Lung microvascular endothelial cell (primary cell): ENCODE measurements around the gene MAML1. TPM values are rescaled to one million over a fixed set of nuclear protein-coding genes. Genes with fewer than 3 reads are reported as not detected.
A peak's percentile ranks its signal among the peaks of the same experiment; 100 is the strongest.

Experiments
- DNase-seq, 2 donors: peaks; one replicate each; pipeline versions ENCODE4 v3.0.0 to v3.0.0-alpha.2; 2010; ENCODE audit warnings: low read depth in 2 of 2
- total RNA-seq: library from RNA; depleted of rRNA; stranded (reverse); fragments of >200 nt; gene quantifications from 2 replicates; pipeline ENCODE4 v1.2.1, GENCODE V29; 2014

The MAML1 gene
- total RNA-seq, 1 donor from 2014 or later, result 6.9 TPM

DNA sequence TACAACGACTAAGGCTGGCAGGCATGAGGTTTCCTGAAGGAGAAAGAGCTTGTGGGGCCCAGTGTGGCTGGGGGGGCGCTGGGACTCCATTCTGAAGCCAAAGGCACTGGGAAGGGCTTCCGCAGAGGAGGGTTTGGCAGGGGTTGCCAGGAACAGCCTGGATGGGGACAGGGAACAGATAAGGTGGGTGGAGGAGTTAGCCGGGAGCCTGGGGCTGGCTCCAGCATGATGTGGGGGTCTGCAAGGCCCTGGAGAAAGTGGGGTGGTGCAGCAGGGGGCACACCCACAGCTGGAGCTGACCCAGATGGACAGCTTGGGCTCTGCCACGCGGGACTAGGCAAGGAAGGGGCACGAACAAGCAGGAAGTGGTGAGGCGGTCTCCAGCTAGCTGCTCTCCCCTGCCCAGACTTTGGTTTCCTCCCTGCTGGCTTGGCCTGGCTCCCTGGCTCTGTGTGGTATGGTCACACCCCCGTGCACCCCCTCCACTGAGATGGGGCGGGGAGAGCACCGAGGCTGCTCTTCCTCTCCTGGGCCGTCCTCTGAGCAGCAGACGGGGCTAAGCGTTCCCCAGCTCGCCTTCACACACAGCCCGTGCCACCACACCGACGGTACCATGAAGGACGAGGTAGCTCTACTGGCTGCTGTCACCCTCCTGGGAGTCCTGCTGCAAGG lies 61.0 kb downstream of the MAML1 start, which contains the start of gene LTC4S:
LTC4S (plus strand) TSS at position 519 of the 672 bp plus-strand sequence; CDS start at position 614, 95 bp downstream.
- peak; percentile 35 to 60 for DNase-seq

- no peak for DNase-seq
Observed at GRCh38 chr5:179794171-179794570, 61.5 kb downstream of the MAML1 start.

- DNase-seq, result no peak
Observed at GRCh38 chr5:179794575-179794974, 62.0 kb downstream of the MAML1 start.

DNA sequence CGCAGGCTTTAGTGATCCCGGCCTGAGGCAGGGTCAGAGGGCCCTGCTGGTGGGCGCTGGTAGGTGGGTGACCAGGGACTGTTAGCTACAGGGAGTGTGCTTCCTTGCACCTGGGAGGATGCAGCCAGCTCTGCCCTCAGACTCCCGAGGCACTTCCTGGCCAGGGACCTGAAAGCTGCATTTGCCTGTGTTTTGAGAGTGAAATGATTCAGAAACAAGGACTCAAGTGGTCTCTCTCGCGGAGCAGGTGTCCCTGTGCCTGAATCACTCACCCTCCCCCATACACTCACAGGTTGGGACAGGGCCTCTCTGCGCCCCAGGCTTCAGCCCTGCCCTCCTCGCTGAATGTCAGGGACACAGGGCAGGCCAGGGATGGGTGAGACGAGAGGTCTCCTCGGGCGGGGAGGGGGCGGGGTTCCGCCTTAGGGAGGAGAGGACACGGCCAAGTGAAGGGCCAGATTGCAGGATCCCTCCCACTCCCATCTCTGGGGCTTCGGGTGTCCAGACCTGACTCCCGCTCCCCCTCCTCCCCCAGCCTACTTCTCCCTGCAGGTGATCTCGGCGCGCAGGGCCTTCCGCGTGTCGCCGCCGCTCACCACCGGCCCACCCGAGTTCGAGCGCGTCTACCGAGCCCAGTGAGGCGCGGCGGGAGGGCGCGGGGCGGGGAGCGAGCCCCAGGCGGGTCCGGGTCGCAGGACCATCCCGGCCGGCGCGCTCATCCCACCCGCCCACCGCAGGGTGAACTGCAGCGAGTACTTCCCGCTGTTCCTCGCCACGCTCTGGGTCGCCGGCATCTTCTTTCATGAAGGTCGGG lies 62.6 kb downstream of the MAML1 start:
- no peak for DNase-seq

DNA sequence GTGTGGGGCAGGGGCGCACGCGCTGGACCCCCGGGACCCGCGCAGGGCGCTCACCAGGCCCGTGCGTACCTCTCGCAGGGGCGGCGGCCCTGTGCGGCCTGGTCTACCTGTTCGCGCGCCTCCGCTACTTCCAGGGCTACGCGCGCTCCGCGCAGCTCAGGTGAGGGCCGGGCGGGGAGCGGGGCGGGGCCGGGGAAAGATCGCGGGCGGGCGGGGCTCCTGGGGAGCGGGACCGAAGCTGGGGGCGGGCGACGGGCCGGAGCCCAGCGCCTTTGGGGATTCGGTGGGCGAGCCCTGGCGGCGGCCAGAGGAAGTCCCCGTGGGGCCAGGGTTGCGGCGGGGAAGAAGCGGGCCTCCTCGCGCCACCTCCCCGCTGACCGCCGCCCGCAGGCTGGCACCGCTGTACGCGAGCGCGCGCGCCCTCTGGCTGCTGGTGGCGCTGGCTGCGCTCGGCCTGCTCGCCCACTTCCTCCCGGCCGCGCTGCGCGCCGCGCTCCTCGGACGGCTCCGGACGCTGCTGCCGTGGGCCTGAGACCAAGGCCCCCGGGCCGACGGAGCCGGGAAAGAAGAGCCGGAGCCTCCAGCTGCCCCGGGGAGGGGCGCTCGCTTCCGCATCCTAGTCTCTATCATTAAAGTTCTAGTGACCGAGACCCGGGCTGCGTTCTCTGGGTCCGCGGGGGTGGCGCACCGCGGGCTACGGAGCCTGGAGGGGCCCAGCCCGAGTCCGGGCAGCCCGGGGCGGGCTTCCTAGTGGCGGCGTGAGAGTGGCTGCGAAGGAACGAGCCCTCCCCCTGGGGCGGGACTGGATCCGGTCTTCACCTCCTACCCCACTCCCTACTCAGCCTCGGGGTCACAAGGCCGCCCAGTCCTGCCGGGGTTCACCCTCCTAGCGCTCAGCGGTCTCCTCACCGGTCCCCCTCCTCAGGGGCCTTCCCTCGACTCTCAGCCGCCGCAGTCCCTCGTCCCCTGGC lies 63.5 kb downstream of the MAML1 start:
- DNase-seq, result peak; percentile 86

DNA sequence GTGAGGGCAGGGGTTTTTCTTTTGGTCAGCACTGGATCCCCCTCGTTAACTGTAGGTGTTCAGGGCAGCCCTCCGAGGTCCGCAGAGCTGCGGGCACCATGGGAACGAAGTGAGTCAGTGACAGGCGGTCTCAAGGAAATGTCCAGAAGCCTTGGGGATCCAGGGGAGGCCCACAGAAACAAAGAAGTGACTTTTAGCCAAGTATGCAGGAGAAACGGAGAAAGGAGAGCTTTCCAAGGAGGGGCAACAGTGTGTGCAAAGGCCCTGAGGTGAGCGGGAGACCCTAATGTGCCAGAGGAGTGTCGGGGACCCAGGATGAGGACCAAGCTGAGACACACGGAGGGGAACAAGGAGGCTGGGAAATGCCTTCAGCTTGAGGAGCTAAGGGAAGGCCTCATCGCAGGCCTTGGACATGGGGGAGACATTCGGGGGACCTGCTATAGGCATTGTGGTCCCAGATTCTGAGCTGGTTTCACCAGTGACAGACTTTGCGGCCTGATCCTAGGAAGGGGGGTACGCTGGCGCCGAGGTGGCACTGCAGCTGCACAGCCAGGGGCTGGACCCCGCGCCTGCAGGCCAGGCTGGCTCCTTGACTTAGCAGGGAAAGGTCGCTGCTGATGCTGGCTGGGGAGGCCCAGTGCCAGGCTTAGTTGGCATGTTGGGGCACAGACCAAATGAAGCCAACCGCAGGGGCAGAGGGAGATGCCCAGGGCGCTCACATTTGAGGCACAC lies 64.4 kb downstream of the MAML1 start:
- no peak for DNase-seq

DNA sequence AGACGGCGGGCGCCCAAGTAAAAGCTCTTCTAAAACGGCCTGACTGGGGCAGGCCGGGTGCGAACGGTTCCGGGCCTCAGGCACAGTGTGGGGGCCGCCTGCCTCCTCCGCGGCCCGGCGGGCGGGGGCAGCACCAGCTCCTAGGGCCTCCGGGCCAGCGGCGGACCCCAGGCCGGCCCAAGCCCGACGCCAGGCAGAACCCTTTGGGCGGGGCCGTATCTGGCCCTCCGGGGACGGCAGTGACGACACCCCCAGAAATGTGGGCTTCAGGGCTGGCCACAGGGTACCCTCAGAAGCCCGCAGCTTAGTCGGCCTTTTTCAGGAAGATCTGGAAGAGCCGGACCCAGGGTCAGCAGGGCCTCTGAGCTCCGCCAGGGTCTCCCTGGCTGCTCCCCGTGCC lies 65.1 kb downstream of the MAML1 start:
- no peak for DNase-seq

GRCh38 chr5:179798144-179798770 lies 65.6 kb downstream of the MAML1 start:
- no peak for DNase-seq

GRCh38 chr5:179798771-179799643 lies 66.4 kb downstream of the MAML1 start:
- DNase-seq, result no peak

- DNase-seq, result no peak
Observed at GRCh38 chr5:179799644-179799973, 67.0 kb downstream of the MAML1 start.

GRCh38 chr5:179800071-179800695 lies 67.6 kb downstream of the MAML1 start:
- no peak for DNase-seq

DNA sequence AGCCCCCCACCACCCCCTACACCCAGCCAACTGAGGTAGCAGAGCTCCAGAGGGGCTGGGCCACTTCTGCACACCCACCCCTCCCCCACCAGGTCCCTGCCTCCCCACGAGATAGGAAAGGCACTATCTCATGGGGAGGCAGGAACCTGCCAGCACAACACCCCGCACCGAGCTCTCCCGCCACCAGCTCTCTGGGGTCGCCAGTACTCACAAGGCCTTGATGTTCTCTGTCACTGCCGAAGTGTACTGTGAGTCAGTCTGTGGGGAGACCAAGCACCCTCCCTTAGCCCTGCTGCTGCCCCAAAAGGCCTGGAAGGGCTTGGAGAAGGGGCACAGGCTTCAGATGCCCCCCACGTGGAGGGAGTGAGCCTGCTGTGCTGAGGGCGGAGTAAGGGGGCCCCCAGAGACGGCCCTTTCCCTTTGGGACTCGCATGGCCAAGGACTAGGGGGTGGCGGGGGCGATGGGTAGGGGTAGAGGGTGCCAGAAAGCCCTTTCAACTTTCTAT lies 68.1 kb downstream of the MAML1 start:
- no peak for DNase-seq

DNA sequence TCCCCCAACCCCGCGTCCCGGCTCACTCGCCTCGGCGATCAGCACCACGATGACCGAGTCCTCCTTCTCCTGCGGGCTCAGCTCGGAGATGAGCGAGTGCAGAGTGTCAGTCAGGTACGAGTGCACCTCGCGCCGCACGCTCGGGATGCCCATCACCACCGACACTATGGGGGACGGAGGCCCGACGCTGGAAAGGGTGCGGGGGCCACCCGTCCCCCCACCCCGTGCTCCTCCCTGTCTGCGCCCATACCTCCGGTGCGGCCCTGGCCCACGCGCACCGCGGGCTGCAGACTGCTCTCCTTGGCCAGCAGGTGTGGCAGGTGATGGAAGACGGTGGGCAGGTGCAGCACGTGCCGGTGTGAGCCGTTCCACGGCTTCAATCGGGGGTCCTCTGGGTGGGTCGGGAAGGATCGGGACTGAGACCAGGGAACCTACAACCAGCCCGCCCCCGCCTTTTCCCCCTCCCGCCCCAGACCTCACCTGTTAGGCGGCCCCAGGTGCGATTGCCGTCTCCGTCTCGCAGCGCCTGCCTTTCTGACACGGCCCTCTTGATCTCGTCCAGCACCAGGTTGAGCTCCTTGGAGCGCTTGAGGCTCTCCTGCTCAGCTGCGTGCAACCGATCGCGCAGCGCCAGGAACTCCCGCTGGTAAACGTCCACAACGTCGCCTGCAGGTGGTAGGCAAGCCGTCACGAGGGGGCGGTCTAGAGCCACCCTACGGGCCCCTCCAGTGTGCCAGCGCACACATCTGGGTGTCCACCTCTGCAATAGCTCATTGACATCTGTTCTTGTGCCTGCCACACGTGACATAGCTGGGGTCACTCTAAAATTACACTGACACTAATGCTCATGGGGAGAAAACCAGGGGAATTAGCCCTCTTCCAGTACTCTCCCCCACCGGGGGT lies 68.9 kb downstream of the MAML1 start:
- peak; percentile 74 to 87 for DNase-seq

DNA sequence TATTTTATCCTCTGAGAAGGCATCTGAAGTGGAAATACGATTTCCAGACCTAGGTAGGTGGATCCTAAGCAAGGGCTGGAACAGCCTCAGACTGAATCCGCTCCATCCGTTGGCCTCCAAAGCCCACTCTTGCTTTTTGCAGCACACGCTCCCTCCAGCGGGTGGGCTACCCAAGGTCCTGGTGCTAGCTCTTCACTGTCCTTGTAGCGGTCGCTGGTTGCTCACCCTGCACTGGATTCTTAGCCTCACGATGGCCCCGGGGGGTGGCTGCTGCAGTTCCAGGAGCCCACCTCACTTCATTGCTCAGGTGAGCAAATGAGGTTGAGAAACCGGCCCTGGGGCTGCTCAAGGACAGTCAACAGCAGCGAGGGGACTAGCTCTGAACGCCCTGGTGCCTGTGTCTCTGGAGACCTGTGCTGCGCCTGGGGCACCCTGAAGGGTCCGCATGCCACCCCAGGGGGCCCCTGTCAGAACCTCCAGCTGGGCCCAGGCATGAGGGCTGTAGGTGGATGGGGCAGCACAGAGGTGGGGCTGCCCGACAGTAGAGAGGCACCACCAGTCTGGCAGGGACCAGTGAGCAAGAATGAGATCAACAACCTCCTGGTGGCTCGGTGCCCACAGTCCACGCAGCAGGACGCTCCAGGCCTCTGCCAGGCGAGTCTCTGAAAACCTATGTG lies 69.7 kb downstream of the MAML1 start:
- DNase-seq, result no peak

DNA sequence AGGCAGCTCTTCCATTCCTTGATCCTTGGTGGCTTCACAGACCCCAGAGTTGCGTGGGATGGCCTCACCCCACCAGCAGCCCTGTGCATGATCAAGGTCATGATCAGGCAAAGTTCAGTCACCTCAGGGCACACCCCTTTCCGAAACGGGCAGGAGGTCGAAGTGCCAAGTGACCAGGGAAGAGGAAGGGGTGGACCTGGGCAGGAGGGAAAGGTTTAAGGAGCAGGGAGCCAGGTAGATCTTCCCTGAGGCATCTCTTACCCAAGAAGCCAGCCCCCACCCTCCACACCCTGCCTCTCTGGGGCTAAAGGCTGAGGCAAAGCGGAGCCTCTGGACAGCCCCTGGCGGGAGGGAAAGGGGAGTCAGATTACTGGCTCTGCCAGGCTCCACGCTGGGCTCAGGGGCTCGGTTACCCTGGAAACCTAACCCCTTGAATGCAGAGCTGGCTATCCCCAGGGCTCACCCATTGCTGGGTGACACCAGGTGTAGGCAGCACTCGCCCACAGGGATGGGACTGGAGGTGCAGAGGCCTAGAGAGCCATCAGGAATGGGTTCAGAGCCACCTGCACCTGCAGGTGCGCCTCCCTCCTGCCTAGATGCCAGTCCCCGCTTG lies 70.4 kb downstream of the MAML1 start:
- DNase-seq, result no peak

DNA sequence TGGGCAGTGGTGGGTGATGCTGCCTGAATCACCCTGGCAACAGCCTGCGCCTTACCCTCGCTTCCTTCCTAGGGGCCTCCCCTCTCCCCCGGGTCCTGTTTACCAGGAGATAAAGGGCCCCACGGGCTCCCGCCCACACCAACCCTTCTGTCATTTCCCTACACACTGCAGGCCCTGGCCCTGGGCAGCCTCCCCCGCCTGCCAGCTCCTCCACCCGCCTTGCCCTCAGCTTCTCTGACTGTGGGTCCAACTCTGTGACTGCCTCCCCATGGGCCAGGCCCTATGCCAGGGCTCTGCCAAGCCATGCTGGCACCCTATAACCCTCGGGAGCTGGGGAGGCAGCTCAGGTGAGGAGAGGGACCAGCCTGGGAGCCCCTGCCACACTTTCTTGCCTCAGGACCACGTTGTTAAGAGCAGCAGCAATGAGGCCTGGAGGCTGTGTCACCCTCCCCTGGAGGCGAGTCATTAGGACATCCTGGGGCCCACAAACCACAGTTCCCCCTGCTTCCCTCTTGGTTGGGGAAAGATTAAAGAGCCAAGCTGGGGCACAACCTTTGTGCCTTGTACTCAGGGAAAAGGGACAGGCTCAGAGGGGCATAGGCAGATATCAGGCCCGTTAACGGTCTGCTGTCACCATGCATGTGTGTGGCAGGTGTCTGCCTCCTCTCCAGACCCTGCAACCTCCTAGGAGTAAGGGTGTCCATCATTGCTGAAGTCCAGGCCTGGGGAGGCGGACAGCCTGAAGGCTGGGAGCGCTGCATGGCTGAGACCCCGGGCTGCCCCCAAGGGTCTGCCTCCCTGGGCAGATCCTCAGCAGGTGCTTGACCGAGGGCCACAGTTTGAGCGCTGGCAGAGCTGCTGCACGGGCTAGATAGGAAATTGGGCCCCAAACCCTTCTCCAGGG lies 71.3 kb downstream of the MAML1 start:
- DNase-seq, result peak in 1 of 2 donors; percentile 48
